GM12873 (cell line): Measurements from ENCODE around the gene RASAL2.

ENCODE experiments used
- TF ChIP-seq, protein P1 (sequence below): IDR thresholded peaks from 2 replicates; pipeline ENCODE4 v1.5.1; 2012; ENCODE audit warnings: low read depth, mild to moderate bottlenecking, moderate library complexity, low read length, control low read depth; ENCODE audit not compliant: insufficient read depth; ENCODE audit errors: missing control alignments

RASAL2 gene

DNA sequence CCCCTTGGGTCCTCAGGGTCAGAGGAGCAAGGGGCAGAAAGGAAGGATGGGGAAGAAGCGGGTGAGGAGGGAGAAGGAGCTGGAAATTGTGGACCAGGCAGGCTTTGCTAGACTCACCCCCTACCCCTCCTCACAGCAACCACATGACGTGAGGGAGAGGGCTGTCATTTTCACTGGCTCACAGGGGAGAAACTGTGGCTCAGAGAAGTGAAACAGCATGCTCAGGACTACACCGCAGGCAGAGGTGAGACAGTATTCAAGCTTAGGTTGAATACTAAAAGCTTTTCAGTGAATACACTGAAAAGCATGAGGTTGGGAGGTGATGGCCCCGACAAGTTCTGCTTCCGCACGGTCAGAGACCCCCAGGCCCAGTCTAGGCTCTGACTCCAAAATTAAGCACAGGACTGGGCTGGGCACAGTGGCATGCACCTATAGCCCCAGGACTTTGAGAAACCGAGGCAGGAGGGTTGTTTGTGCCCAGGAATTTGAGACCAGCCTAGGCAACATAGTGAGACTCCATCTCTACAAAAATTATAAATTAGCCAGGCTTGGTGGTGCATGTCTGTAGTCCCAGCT lies 404.1 kb downstream of the RASAL2 start:
- TF ChIP-seq, protein P1, sequence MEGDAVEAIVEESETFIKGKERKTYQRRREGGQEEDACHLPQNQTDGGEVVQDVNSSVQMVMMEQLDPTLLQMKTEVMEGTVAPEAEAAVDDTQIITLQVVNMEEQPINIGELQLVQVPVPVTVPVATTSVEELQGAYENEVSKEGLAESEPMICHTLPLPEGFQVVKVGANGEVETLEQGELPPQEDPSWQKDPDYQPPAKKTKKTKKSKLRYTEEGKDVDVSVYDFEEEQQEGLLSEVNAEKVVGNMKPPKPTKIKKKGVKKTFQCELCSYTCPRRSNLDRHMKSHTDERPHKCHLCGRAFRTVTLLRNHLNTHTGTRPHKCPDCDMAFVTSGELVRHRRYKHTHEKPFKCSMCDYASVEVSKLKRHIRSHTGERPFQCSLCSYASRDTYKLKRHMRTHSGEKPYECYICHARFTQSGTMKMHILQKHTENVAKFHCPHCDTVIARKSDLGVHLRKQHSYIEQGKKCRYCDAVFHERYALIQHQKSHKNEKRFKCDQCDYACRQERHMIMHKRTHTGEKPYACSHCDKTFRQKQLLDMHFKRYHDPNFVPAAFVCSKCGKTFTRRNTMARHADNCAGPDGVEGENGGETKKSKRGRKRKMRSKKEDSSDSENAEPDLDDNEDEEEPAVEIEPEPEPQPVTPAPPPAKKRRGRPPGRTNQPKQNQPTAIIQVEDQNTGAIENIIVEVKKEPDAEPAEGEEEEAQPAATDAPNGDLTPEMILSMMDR: no peak

DNA sequence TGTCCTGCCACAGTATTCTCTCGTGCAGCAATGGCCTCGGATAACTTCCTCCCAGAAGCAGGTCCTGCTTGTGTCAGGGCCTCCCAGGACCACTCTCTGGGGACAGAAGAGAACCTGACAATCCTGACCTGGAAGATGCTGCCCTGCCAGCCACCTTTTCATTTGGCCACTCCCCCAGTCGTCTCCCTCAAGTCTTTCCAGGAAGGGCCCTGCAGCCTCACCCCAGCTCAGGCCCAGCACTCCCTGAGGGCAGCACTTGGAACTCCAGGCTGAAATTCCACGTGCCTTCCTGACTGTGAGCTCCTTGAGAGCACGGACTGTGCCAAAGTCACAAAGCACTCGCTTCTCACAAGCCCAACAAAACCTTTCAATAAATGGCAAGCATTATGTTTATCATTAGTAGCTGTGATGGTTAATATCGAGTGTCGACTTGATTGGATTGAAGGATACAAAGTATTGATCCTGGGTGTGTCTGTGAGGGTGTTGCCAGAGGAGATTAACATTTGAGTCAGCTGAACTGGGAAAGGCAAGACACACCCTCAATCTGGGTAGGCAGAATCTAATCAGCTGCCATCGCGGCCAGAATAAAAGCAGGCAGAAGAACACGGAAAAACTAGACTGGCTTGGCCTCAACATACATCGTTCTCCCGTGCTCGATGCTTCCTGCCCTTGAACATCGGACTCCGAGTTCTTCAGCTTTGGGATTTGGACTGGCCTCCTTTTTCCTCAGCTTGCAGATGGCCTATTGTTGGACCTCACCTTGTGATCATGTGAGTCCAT lies 405.2 kb downstream of the RASAL2 start:
- TF ChIP-seq, protein P1: no peak

DNA sequence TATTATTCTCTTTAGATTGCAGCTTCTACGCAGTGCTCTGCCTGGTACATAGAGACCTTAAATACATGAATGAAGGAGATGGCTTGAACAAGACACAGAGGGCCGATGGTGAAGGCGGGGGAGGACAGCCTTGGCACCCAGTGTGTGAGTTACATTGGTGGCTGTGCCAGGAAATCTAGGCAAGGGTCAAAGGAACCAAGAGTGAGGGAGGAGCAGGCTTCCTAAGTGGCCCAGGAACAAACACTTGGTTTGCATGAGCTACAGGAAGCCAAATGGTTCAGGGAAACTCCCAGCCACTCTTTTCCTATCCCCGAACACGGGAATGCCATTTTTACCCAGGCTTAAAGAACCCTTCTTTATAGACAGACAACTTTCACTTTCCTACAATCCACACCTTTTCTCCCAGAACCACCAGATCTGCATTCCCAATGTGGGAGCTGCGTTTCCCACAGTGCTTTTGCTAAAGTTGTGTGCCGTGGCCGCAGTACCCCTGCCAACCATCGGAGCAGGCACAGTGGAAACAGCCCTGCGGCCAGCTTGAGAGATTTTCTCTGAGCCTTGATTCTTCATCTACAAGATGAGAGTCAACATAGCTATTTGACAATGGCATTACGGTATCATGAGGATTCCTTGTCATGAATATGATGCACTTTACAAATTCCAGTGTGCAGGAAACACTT lies 406.3 kb downstream of the RASAL2 start:
- TF ChIP-seq, protein P1: peak; percentile 37

DNA sequence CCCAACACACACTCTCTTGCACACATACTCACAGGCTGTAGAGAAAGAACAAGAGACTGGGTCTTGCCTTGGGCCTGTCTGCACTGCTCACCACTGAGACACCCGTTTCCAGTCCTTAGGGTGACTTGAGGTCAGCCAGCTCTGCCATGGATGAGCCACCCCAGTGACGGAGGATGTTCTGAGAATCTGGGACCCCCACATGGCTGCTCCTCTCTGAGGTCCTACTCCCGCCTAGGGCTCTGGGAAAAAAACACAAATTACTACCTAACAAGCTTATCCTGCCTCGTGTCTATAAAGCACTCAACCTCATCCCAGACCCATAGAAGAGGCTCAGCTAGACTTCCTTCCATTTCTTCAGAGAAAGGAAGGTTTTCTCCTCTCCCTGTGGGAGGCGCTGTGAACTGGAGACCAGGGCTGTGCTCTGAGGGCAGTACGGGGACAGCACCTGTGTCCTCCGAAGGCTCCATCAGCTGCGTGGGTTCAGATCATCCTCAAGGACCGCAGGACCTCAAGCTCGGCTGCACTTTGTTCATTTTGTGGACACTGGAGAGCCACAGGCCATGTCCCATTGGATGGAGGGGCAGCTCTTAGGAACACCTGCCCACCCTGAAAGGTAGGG lies 407.1 kb downstream of the RASAL2 start:
- TF ChIP-seq, protein P1: no peak

DNA sequence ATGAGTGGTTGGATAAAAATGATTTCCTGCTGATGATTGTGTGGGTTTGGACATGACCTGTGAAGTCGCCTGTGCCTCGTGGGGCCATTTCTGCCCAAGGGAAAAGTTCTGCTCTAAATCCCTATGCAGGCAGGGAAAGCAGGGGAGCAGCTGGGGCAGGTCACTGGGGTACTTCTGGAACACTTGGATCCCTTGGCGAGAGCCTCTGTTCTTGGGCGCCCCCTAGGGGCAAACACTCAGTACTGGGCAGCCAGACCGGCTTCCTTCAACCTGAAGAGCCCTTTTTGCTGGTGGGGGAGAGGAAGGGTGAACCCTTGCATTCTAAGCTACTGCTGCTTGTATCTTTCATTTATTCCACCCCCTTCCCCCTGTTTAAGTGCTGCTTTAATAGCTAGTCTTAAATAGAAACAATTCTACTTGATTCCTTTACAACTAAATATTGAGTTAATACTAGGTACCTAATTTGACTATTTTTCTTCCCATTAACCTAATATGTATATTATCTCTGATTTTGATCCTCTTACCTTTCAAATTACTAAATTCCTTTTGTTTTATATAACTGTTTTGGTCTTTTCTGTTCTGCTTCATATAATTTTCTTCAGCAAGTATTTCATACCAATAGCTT lies 407.9 kb downstream of the RASAL2 start:
- TF ChIP-seq, protein P1: peak; percentile 98

DNA sequence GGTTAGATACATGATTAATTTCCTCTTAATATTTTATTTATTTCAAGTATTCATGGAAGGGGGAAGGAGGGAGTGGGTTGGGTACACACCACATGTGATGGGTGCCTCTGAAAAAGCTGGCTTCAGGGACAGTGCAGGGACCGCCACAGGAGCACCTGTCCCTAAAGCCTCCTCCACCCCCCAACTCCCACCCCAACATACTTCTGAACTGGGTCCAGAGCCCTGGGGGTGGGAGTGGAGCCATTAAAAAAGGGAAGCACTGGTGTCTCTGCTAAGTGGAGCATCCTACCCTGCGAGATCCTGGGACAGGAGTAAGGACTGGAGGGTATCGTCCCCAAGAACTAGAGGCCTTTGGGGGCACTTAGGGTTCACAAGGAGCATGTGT lies 408.4 kb downstream of the RASAL2 start:
- TF ChIP-seq, protein P1: no peak
